GM18867 (cell line): ENCODE data around the gene MMP12.

Experiments
- ATAC-seq: cut with Tn5 transposase; IDR thresholded peaks from one replicate; pipeline ENCODE4 v1.9.1; 2021; ENCODE audit warnings: mild to moderate bottlenecking, moderate library complexity; ENCODE audit not compliant: unreplicated experiment

The MMP12 gene

GRCh38 chr11:102850973-102851745 is 23.6 kb downstream of the MMP12 start:
- no peak for ATAC-seq

GRCh38 chr11:102849311-102849710 is 25.5 kb downstream of the MMP12 start:
- no peak for ATAC-seq

GRCh38 chr11:102846292-102846691 is 28.5 kb downstream of the MMP12 start:
- no peak for ATAC-seq

- no peak for ATAC-seq
Measured at GRCh38 chr11:102843489-102843888, 31.3 kb downstream of the MMP12 start, which contains the start of gene MMP3. Gene MMP3, minus strand, starts transcription at chr11:102843609. Its CDS starts 63 bp downstream, at chr11:102843546.

- no peak for ATAC-seq
Measured at GRCh38 chr11:102842930-102843329, 31.9 kb downstream of the MMP12 start.

- ATAC-seq: no peak
Measured at GRCh38 chr11:102840018-102840417, 34.8 kb downstream of the MMP12 start.

- no peak for ATAC-seq
Measured at GRCh38 chr11:102837646-102838045, 37.1 kb downstream of the MMP12 start.

GRCh38 chr11:102837156-102837555 is 37.6 kb downstream of the MMP12 start:
- no peak for ATAC-seq

GRCh38 chr11:102836290-102836875 is 38.4 kb downstream of the MMP12 start:
- ATAC-seq: no peak

GRCh38 chr11:102833731-102834130 is 41.1 kb downstream of the MMP12 start:
- no peak for ATAC-seq

GRCh38 chr11:102832612-102833011 is 42.2 kb downstream of the MMP12 start:
- no peak for ATAC-seq

- no peak for ATAC-seq
Measured at GRCh38 chr11:102831489-102832440, 43.0 kb downstream of the MMP12 start.

GRCh38 chr11:102831128-102831488 is 43.7 kb downstream of the MMP12 start:
- ATAC-seq: no peak

- ATAC-seq: no peak
Measured at GRCh38 chr11:102830001-102830727, 44.6 kb downstream of the MMP12 start.

GRCh38 chr11:102829316-102830000 is 45.3 kb downstream of the MMP12 start:
- ATAC-seq: no peak

GRCh38 chr11:102824556-102824955 is 50.2 kb downstream of the MMP12 start:
- no peak for ATAC-seq

GRCh38 chr11:102819491-102819890 is 55.3 kb downstream of the MMP12 start:
- ATAC-seq: no peak

GRCh38 chr11:102813484-102813883 is 61.3 kb downstream of the MMP12 start:
- ATAC-seq: no peak
